SIG-M5 (cell line): ENCODE measurements around the gene ZNF516.

ENCODE experiments used
- DNase-seq: peaks from one replicate; lab custom pipeline; 2025; lab: John Stamatoyannopoulos, UW

ZNF516 gene

DNA sequence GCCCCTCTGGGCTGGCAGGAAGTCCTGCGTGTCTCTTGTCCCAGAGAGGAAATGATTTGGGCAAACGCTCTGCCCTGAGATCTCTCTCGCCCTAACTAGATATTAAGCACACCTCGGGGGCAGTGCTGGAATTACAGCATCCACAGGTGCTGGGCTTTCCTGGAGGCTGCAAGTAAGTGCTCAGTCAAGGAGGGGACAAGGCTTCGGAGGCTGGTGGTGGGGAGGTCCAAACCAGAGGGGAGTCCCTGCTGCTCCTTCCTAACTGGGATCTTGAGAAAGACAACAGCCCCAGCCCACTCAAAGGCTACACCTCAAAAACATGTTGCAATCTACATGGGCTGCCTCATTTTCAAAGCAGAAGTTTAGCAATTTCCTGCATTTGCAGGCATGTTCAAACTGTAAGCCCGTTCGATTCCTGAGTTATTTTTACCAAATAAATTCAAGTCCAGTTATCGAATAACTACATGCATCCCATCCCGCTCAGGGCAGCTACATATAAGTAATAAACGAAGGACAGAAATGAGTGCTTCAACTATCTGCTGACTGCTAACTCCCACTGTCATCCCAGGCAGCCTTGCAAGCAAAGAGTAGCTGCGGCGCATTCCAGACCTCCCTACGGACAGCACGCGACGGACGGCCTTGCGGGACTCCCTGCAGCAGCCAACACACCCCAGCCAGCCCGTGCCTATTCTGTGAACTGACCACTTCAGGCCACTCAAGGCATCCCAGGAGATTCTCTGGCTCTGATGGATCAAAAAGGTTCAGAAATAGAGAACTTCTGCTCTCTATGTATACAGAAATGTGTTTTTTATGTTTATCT, 27.5 kb downstream of the ZNF516 start:
- DNase-seq = peak; percentile 69

DNA sequence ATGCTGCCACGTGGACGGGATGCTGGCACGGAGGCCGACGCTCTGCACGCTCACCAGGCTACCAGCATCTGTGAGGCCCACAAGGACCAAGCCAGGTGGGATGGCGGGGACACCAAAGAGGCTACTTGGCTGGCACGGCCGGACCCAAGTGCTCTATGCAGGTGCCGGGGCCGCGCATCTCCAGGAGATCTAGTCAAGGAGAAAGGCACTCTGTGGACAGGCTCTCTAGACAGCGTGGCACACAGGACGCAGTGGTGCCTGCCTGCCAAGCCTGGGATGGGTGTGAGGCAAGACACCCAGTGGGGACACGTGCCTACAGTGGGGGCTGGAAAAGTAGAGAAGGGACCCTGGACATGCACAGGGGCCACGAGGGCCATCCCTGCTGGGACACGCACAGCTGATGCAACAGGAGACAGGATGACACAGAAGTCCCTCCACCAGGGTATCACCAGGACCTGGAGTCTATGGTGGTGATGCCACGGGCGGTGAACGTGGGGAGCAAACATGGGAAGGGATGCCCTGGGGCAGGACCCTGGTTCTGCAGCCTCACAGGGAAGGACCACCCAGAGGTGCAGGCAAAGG, 28.5 kb downstream of the ZNF516 start:
- DNase-seq = no peak

DNA sequence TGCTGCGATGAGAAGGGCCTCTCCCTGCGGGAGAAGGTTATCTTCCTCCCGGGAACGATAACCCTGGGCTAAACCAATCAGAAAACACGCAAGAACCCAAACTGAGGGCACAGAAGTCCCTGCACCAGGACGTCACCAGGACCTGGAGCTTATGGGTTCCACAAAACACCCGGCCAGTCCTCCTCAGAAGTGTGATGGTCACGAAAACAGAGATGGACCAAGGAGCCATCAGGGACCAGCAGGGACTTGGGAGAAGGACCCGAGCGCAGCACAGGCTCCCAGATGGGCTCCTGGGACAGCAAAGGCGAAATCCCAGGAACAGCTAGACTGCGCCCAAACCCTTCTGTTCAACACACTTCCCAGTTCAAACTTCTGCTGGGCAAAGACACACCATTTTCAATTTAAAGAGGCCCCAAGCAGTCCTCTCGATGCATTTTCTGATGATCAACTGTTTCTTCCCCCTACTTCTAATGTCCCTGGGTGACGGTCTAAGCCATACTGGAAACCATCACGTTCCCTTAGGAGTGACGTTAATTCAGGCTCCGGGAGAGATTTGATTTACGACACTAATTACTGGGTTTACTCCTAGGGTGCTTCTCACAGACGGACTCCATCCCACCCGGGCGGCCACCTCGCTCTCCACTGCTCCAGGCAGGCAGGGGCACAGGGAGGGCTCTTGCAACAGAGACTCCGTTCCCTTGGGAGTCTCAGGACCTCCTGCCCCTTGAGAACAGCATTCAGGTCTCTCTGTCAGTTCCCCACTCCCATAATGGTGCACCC, 29.2 kb downstream of the ZNF516 start:
- DNase-seq = no peak

DNA sequence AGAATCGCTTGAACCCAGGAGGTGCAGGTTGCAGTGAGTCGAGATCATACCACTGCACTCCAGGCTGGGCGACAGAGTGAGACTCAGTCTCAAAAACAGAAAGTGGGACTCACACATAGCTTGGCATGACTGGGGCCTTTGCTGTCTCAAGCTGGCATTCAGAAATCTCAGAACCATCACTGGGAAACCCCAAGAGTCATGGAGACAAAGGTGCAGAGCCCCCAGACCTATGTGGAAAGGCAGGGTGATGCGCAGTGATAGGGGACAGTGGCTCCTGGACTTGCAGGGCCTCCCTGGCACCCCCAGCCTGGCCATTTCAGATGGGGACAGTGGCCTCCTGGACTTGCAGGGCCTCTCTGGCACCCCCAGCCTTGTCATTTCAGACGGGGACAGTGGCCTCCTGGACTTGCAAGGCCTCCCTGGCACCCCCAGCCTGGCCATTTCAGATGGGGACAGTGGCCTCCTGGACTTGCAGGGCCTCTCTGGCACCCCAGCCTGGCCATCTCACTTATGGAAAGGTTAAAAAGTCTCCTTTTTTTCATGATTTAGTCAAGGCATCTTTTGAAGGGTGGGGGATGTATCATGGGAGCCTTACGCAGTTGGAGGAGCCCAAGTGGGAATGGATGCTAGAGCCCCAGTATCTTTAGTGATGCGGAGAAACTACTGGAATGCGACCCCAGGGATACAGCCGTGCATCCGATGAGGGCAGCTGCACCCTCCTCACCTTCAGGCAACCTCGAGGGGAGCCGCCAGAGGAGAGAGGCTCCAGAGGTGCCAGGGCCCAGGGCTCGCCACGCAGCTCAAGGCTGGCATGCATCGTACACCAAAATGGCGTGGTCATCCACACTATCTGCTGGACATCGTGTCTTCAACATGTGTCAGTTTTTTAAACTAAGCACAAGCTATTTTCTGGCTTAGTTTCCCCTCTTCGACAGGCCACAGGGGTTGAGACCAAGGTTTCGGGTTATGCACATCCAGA, 30.5 kb downstream of the ZNF516 start:
- DNase-seq = no peak

DNA sequence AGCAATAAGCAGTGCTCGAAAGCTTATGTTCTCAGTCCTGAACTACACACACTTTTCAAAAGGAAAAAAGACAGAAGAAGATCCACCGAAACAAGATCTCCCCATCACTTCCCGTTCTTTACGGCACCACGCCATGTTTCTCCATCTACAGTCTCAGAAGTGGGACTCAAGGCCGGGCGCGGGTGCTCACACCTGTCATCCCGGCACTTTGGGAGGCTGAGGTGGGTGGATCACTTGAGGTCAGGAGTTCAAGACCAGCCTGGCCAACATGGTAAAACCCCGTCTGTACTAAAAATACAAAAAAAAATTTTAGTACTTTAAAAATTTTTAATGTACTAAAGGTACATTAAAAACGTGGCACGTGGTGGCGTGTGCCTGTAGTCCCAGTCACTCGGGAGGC, 31.2 kb downstream of the ZNF516 start:
- no peak for DNase-seq

DNA sequence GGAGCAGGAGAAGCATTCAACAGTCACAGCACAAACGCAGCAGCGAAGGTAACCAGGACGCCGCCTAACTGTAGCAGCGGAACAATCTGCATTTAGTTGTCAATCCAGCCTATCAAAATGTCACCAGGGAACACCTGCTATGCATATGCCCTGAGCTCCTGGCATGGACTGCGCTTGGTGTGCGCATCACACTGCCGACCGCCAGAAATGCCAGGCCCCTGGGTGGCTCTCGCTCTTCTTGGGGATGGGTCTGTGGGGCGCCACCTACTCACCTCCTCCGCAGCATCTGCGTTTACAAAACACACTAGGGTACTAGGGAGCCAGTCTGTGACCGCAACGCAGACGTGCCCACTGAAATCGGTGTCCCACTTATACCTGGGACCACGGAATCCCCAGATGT, 31.7 kb downstream of the ZNF516 start:
- no peak for DNase-seq

DNA sequence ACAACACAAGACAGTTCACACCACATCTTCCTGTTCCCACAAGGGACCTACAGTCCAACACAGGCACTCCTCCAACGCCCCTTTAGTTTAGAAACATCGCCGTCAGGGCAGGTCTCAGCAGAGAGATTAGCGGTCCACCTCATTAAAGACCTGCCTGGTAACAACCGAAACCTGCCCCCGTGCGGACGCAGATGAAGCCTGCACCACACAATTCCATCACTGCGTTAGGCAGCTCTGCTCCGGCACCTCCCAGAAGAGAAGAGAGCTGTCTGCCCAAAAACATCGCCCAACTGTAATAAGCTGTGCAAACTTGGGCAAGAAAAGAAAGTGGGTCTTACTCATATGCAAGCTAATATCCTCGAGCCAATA, 32.7 kb downstream of the ZNF516 start:
- no peak for DNase-seq

DNA sequence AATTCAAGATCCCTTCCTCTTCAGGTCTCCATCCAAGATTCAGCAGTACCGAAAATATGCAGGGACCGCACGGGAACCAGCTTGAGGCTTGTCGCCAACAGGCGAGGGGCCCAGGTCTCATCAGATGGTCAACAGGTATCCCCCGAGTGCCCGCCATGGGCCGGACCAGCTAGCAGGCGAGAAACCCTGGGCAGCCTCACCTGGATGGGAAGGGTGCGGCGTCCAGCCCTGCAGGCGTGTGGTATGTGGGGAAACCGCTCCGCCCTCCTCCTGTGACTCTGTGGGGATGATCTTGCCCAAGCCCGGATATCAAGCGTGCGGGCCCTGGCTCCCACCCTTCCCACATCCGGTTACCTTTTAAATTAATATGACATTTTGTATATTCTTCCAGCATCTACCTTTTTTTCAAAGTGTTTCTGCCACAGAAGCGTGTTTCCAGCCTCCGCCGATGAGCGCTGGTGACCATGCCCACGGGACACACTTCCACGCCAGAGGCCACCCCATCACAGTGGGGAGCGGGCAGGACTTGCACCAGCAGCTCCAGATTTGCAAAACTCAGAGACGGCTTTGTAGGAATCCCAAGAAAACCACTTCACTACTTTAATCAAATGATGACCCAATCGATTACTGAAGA, 33.2 kb downstream of the ZNF516 start:
- no peak for DNase-seq

DNA sequence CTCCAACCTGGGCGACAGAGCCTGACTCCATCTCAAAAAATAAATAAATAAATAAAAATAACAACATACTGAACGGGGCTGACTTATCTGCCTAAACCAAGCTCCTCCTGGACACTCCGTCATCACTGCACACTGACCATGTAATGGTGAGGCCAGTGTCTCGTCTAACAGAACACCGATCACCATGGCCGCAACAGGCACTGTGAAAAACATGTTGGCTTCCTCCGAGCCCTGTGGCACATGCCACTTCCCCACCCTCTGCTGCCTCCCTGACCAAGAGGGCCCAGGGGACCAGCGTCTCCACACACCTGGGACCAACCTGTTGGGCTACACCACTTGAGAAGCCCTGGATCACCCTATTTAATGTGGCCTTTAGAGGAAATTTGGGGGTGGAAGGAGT, 33.9 kb downstream of the ZNF516 start:
- DNase-seq = no peak

DNA sequence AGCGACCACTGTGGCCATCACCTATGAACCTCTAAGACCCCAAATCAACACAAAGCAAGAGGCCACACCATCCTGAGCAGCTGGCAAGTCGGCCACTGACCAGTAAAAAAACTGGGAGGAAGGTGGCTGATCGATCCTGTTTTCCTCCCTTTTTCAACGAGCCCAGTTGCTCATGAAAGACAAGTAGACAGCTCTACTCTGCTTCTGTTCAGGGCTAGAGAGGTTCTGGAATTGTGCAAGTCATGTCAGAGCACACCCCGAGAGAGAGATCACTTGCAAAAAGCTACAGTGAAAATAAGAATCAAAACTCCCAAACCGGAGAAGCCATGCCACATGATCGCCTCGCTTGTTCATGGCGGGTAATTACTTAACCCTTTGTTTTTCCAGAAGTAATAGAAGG, 34.6 kb downstream of the ZNF516 start:
- no peak for DNase-seq

DNA sequence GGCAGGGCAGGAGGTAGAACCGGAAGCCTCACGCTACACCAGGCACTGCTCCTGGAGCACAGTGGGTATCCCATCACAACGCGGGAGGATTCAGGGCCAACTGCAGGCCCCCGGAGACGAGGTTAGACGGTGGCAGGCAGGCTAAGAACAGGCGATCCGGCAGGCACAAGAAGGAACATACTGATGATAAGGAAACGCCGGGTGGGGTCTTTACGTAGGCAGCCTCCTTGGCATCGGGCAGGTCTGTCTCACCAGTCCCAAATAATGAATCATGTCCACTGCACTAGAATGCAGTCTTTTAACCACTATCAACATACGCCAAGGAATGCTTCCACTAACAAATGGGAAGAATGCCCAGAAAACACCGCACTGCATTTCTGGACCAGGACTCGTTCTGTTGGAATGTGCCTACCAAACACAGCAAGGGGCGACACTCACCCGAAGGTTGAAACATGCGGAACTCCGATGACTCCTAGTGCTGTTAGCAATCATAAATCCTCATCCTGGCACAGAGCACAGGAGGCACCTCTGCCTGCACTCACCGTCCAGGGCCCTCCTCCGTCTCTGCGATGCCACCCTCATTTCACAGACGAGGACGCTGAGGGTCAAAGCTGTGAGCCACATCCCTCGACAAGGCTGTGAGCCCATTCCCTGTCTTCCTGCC, 35.2 kb downstream of the ZNF516 start:
- no peak for DNase-seq

DNA sequence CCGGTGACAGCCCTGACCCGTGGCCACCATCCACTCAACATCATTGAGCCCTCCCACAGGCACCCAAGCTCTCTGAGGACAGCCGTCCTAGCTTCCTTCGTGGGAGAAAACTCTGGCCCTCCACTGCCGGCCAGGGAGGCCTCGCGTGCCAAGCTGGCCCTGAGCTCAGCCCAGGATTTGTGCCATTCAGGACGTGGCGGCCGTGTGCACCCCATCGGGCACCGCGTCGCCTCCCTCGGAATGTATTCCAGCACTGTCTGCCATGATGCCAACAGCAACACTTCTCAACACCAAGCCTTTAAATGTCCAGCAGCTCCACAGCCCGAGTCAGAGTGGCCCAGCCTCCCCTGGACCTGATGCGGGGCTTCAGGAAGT, 35.7 kb downstream of the ZNF516 start:
- no peak for DNase-seq

DNA sequence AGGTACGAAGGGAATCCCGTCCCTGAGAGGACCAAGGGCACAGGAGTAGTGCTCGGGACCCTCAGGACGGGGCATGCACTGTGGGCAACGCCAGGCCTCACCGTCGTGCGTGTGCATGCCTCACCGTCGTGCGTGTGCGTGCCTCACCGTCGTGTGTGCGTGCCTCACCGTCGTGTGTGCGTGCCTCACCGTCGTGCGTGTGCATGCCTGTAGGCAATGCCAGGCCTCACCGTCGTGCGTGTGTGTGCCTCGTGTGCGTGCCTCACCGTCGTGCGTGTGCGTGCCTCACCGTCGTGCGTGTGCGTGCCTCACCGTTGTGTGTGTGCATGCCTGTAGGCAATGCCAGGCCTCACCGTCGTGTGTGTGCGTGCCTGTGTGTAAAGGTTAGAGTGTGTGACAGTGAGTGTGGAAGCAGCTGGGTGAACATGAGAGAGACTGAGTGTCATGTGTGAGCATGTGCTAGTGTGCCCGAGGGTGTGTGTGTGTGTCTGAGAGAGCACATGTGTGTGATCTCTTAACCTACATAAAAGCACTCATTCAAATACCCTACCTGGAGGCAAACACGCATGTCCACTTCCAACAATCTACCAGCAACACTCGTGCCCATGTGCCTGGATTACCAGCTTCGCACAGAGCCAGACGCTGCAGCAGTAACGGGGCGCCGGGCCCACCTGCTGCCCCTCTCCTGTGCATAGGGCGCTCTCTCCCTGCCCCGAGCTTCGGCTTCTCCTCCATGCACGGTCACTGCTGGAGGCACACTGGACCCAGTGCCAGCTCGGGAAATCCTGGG, 36.3 kb downstream of the ZNF516 start:
- no peak for DNase-seq

DNA sequence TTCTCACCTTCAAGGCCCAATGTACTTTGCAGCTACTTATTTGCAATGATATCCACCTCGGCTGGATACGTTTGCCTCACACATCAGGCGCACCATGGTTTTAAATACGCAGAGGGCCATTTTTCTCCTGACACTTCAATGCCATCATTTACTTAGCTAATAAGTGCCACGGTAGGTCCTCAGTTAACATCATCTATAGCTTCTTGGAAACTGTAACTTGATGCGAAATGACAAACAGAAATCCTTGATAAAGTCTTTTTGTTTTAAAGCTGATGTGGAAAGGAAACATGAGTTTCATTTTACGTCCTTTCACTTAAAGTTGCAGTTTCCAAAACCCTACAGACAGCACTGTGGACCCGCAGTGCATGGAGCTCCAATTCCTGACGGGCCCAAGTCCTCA, 37.1 kb downstream of the ZNF516 start:
- no peak for DNase-seq

DNA sequence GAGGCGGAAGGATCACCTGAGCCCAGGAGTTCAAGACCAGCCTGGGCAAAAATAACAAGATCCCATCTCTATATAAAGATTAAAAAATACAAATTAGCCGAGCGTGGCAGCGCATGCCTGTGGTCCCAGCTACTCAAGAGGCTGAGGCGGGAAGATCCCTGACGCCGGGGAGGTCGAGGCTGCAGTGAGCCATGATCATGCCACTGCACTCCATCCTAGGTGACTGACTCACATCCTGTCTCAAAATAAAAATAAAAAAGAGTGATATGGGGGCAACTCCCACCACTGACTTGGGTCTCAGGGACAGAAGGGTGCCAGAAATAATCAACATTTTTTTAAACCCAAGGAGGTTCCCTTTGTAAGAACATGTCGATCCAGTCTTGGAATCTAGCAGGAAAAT, 37.6 kb downstream of the ZNF516 start:
- no peak for DNase-seq

DNA sequence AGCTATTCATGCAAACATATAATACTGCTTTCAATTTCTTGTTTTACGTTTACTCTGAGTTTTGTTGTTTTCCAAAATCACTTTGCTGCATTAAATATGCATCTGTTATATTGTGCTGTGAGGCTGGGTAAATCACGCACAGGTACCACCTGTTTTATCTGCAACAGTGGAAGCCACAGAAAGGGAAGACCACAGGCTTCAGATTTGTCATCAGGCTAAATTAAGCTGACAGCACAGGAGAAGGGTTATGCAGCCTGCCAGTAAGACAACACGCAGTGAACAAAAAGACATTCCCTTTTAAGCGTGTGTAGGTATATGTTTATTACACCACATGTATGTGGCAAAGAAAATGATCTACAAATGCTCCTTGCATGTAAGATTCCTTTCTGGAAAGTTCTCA, 38.2 kb downstream of the ZNF516 start:
- no peak for DNase-seq

DNA sequence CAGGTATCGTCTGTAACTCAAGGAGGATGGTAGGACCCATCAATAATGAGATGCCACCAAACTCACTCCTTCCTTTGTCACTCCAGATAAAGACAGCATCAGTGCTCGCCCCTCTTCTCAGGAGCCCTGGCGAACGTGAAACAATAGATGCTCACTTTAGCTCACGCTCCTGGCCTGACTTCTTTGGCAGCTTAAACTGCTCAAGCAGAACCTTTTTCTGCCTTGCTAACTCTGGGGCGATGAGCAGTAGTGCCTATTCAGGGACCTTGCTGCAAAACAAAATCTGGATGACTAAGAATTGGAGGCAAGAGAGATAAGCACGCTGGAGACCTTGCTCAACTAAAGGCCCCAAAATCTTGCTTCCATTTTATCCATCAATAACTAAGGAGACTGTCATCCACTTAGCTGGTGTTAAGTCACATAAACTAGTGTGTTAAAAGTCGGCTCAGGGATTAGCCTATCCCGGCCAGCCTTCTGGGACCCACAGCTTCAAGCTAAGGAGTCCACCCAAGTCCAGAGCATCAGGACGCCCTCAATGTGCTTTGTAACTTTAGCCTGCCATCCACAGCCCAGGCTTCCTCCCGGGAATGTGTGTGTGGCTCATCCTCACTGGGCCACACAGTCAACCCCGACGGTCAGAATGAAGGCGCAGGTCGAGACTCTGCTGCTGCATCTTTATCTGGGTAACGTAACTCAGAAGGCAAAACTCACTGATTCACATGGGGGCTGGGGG, 38.9 kb downstream of the ZNF516 start:
- no peak for DNase-seq

DNA sequence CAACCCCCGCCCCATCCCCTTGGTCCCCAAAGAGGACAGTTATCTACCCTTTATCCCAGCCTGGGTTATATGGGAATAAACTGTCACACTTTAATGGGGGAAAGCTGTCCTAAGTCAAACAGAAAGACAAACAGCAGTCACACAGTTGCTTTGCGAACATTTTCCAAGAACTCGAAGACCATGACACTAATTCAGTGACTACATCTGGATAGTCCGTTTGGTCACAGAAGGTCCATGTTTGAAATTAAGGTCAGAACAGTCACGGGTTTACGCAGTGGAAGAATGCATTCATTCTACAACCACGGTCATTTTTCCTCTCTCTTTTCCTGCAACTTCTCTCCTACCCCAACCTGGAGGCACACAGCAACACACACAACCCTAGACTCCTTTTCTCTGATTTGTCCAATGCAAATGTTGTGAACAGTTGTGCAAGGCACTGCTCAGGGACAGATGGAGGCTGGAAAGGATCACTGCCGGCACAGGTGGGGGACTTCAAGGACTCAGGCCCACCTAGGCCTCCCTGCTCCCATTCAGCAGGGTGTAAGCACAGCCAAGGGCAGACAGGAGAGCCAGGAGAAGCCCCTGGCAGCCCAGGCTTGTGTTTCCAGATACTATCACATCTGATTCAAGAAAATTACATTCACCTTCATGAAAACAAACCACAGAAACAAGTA, 39.9 kb downstream of the ZNF516 start:
- no peak for DNase-seq

DNA sequence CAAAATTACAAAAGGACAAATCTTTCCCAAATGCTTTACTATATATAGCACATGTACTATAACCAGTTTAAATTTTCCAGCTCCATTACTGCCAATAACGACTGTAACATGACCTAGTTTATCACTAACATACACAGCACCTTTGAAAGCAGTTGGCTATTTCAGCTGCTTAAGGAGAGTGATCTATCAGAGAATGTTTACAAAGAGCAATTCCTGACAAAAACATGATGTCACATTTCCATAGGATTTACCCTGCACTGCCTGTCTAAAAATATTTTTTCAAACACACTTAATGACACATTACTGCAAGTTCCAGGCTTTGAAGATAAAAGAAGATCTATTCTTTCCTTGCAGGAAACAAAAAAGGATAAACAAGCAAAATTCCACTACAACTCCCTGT, 40.6 kb downstream of the ZNF516 start:
- no peak for DNase-seq
